Measurements from ENCODE around the gene RNF31. TPM values are rescaled to one million over a fixed set of nuclear protein-coding genes. Genes with fewer than 3 reads are reported as not detected.

Gene RNF31
- total RNA-seq, 1 donor from 2014 or later, result 79.4 TPM

DNA sequence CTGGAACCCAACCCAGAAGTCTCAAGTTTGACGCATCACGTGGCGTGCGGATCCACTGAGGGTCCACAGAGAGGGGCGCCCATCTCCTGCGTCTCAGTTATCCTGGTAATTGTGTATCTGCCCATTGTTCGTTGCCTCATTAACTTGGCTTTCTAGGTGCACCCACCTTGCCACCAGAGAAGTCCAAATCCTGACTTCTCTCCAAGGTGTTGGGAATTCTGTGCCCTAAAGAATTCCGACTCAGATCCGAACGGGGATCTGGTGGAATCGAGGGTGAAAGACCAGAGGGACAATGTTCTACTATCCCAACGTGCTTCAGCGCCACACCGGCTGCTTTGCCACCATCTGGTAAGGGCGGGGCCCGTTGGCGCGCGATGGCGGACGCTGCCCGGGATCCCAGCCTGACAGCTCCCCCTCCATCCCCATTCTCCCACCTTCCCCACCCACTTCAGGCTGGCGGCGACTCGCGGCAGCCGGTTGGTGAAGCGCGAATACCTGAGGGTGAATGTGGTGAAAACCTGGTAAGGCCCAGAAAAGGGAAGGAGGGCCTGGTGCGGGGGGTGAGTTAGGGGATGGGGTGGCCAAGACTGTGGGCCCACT is 25.1 kb downstream of the RNF31 start:
- DNase-seq (ENCODE audit: low read depth), result no peak
- H3K4me3 ChIP-seq (ENCODE audit: low read depth, low read length), result peak overlapping the region; percentile 50
- TF ChIP-seq, protein P1, sequence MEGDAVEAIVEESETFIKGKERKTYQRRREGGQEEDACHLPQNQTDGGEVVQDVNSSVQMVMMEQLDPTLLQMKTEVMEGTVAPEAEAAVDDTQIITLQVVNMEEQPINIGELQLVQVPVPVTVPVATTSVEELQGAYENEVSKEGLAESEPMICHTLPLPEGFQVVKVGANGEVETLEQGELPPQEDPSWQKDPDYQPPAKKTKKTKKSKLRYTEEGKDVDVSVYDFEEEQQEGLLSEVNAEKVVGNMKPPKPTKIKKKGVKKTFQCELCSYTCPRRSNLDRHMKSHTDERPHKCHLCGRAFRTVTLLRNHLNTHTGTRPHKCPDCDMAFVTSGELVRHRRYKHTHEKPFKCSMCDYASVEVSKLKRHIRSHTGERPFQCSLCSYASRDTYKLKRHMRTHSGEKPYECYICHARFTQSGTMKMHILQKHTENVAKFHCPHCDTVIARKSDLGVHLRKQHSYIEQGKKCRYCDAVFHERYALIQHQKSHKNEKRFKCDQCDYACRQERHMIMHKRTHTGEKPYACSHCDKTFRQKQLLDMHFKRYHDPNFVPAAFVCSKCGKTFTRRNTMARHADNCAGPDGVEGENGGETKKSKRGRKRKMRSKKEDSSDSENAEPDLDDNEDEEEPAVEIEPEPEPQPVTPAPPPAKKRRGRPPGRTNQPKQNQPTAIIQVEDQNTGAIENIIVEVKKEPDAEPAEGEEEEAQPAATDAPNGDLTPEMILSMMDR (conservative IDR thresholded peaks at IDR 0.05; ENCODE audit: low read depth, low read length), result no peak

DNA sequence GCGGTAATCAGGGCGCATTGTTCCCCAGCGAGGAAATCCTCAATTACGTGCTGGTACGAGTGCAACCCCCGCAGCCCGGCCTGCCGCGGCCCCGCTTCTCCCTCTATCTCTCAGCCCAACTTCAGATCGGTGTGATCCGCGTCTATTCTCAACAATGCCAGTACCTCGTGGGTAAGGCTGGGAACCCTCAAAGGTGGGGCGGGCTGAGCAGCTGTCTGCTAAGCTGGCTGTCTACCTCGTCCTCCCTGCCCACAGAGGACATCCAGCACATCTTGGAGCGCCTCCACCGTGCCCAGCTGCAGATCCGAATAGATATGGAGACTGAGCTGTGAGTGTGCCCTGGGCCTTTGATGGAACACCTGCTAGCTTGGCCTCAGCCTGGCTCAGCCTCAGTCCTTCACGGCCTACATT is 25.6 kb downstream of the RNF31 start:
- DNase-seq (ENCODE audit: low read depth), result no peak
- peak overlapping the region; percentile 50 for H3K4me3 ChIP-seq (ENCODE audit: low read depth, low read length)
- TF ChIP-seq, protein P1 (conservative IDR thresholded peaks at IDR 0.05; ENCODE audit: low read depth, low read length), result no peak

DNA sequence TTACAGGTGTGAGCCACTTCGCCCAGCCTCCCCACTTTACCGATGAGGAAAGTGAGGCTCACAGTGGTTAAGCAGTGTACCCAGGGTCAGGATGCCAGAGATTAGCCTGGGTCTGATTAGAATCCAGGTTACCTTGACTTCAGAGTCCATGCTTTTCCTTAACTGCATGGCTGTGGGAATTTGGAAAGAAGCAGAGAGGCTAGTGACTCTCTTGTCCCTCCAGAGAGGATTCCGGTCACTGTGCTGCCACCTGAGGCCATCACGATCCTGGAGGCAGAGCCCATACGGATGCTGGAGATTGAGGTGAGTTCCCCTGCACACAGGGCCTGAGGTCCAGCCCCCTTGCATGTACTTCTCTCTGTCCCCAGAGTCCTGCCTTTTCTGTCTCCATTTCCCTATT is 29.3 kb downstream of the RNF31 start:
- TF ChIP-seq, protein P1 (conservative IDR thresholded peaks at IDR 0.05; ENCODE audit: low read depth, low read length), result no peak
- H3K4me3 ChIP-seq (ENCODE audit: low read depth, low read length), result no peak overlapping the region
- DNase-seq (ENCODE audit: low read depth), result no peak

DNA sequence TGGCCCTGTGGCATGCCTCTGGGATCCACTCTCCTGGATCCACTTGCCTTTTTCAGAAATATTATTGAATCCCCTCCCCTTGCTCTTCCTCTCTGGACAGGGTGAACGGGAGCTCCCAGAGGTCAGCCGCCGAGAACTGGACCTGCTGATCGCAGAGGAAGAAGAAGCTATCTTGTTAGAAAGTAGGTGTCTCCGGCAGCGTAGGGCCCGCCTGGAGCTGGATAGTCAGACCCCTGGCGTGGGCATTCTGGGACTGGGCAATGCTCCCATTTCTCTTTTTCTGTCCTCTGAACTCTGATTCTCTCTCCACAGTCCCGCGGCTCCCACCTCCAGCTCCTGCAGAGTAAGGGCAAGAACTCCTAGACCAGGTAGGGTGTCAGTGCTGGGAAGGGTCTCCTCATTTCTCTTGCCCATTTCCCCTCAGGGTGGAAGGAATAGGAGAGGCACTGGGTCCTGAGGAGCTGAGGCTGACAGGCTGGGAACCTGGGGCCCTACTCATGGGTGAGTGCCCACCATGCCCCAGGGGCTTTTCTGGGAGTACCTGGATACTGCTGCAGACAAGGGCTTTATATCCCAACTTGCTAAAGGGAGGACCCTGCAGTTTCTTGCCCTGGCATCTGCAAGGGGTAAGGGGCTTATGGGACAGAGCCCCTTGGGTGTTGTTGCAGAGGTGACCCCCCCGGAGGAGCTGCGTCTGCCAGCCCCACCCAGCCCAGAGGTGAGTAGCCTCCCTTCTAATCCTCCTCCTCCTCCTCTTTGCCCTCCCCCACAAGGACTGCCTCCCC is 29.9 kb downstream of the RNF31 start:
- TF ChIP-seq, protein P1 (conservative IDR thresholded peaks at IDR 0.05; ENCODE audit: low read depth, low read length), result no peak

DNA sequence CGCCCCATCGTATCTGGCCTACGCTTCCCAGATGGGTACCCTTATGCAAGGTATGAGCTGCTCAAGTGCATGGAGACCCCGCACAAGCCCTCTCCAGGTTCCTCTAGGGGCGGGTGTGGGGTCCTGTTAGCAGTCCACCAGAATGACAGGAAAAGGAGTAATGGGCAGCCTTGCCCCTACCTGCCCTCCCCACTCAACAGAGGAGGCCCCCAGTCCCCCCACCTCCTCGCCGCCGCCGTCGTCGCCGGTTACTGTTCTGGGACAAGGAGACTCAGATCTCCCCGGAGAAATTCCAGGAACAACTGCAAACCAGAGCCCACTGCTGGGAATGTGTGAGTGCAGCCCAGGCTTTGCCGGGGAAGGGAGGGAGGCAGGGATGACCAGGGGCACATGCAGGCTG is 30.6 kb downstream of the RNF31 start:
- DNase-seq (ENCODE audit: low read depth), result no peak
- TF ChIP-seq, protein P1 (conservative IDR thresholded peaks at IDR 0.05; ENCODE audit: low read depth, low read length), result no peak
- H3K4me3 ChIP-seq (ENCODE audit: low read depth, low read length), result no peak overlapping the region

More for the DNA sequence above, 29.9 kb downstream of the RNF31 start:
- DNase-seq (ENCODE audit: low read depth), result no peak
- no peak overlapping the region for H3K4me3 ChIP-seq (ENCODE audit: low read depth, low read length)

DNA sequence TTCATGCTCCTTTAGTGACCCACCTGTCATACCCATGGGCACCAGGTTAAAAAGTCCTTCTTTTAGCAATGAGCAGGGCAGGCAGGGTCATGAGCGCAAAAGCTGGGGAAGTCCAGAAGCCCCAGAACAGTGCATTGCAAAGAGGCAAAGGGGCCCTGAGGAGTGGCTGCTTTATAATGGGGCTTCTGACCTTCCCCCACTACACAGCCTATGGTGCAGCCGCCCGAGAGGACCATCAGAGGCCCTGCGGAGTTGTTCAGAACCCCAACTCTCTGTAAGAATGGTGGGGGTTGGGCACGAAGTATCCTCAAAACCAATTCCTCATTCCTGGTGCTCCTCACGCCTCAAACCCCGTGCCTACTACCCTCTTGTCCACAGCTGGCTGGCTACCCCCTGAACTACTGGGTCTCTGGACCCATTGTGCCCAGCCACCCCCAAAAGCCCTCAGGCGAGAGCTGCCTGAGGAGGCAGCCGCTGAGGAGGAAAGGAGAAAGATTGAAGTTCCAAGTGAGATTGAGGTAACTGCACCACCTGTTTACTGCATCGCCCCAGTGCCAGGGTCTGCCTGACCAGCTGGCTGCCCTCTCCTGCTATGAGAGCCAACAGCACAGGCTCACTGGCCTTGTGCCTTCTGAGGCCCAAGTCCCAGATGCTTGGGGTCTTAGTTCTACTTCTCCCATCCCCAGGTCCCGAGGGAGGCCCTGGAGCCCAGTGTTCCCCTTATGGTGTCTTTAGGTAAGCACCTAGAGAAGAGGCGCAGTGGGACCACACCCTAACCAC is 31.3 kb downstream of the RNF31 start:
- TF ChIP-seq, protein P1 (conservative IDR thresholded peaks at IDR 0.05; ENCODE audit: low read depth, low read length), result no peak
- DNase-seq (ENCODE audit: low read depth), result no peak
- no peak overlapping the region for H3K4me3 ChIP-seq (ENCODE audit: low read depth, low read length)
